Astrocyte (in vitro differentiated cells and primary cell): ENCODE results near the gene EPHB1. TPM values are rescaled to one million over a fixed set of nuclear protein-coding genes. Genes with fewer than 3 reads are reported as not detected.

Experiments
- DNase-seq: peaks from one replicate; pipeline ENCODE4 v3.0.0-alpha.2; 2010; ENCODE audit warnings: low read depth
- FAIRE-seq: peaks from 2 replicates; lab custom pipeline; 2011; peaks lifted over from hg19 to GRCh38; lab: Jason Lieb, UNC
- H2AFZ ChIP-seq: 2 replicates; pipeline ENCODE4 v1.6.0; 2012; ENCODE audit warnings: low read depth, low read length, inconsistent platforms
- H3K27ac ChIP-seq: 2 replicates; pipeline ENCODE4 v1.5.1; 2011; ENCODE audit warnings: low read depth, low read length, inconsistent platforms
- H3K27me3 ChIP-seq: 2 replicates; pipeline ENCODE4 v1.6.0; 2011; ENCODE audit warnings: low read length, inconsistent platforms; ENCODE audit not compliant: insufficient read depth
- H3K36me3 ChIP-seq: 2 replicates; pipeline ENCODE4 v1.5.1; 2011; ENCODE audit warnings: low read length, inconsistent platforms; ENCODE audit not compliant: insufficient read depth
- H3K4me1 ChIP-seq: 2 replicates; pipeline ENCODE4 v1.5.1; 2011; ENCODE audit warnings: low read length, inconsistent platforms; ENCODE audit not compliant: insufficient read depth
- H3K4me2 ChIP-seq: 2 replicates; pipeline ENCODE4 v1.6.0; 2012; ENCODE audit warnings: low read length, inconsistent platforms
- H3K4me3 ChIP-seq: 2 replicates; pipeline ENCODE4 v1.5.1; 2011; ENCODE audit warnings: low read depth, mild to moderate bottlenecking, low read length, inconsistent platforms; ENCODE audit not compliant: insufficient read depth
- H3K79me2 ChIP-seq: 2 replicates; pipeline ENCODE4 v1.6.0; 2012; ENCODE audit warnings: mild to moderate bottlenecking, low read length, inconsistent platforms; ENCODE audit not compliant: insufficient read depth
- H3K9ac ChIP-seq: 2 replicates; pipeline ENCODE4 v1.6.0; 2012; ENCODE audit warnings: mild to moderate bottlenecking, low read length, inconsistent platforms
- H3K9me3 ChIP-seq: 2 replicates; pipeline ENCODE4 v1.5.1; 2012; ENCODE audit warnings: low read depth, mild to moderate bottlenecking, low read length, inconsistent platforms; ENCODE audit not compliant: insufficient read depth
- H4K20me1 ChIP-seq: 2 replicates; pipeline ENCODE4 v1.6.0; 2012; ENCODE audit warnings: low read length, inconsistent platforms; ENCODE audit not compliant: insufficient read depth
- H3K27ac Mint-ChIP-seq: one replicate; pipeline ENCODE4 v1.8.0; 2021; ENCODE audit warnings: mild to moderate bottlenecking, mixed read lengths; ENCODE audit not compliant: unreplicated experiment
- H3K27me3 Mint-ChIP-seq: one replicate; pipeline ENCODE4 v1.8.0; 2021; ENCODE audit warnings: low read depth, mixed read lengths; ENCODE audit not compliant: unreplicated experiment
- H3K36me3 Mint-ChIP-seq: one replicate; pipeline ENCODE4 v1.8.0; 2021; ENCODE audit warnings: low read depth, mixed read lengths; ENCODE audit not compliant: unreplicated experiment
- H3K4me1 Mint-ChIP-seq: one replicate; pipeline ENCODE4 v1.8.0; 2021; ENCODE audit warnings: low read depth, mixed read lengths; ENCODE audit not compliant: unreplicated experiment
- H3K4me3 Mint-ChIP-seq: one replicate; pipeline ENCODE4 v1.8.0; 2021; ENCODE audit warnings: mild to moderate bottlenecking, moderate library complexity, mixed read lengths; ENCODE audit not compliant: unreplicated experiment
- H3K9me3 Mint-ChIP-seq: one replicate; pipeline ENCODE4 v1.8.0; 2021; ENCODE audit warnings: mild to moderate bottlenecking, mixed read lengths; ENCODE audit not compliant: unreplicated experiment
- EZH2 ChIP-seq: IDR thresholded peaks from 2 replicates; pipeline ENCODE4 v1.6.1; 2012; ENCODE audit warnings: mild to moderate bottlenecking, low read length, inconsistent platforms; ENCODE audit not compliant: insufficient read depth
- total RNA-seq: library from RNA; stranded (reverse); gene quantifications from 2 replicates; pipeline ENCODE4 v1.2.1, GENCODE V29; 2021
- TF ChIP-seq, protein P1 (sequence below): IDR thresholded peaks from 2 replicates; pipeline ENCODE4 v1.5.1; 2011; ENCODE audit warnings: low read depth, mild to moderate bottlenecking, inconsistent platforms, low read length, moderate library complexity; ENCODE audit not compliant: insufficient read depth

Gene EPHB1
- total RNA-seq, 1 donor from 2014 or later = 4.1 TPM

DNA sequence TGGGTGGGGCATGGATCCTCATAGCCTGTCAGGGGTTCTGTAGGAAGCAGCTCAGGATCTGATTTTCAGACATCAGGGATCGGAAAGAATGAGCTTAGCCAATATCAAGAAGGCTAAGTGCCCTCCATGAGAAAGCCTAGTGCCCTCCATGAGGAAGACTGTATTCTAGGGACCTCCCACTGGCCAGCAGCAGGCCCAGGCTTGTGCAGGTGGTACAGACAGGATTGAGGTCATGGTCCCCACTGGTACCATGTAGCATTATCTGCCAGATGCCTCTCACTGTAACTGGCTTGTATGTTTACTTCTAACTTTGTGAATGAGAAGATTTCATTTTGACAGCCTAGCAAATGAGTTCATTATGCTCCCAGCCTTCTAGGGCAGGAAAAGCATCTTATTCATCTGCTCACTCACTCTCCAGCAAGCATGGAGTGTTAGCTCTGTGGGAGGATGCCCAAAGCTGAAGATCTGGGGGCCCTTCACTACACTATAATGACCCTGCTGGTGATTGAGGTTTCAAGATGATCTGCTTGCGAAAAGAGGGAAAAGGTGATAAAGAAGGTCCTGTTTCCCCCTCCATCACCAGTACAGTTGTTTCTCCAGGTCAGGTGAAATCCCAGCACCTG lies 7.5 kb downstream of the EPHB1 start:
- Histone ChIP-seq H3K79me2 (no peaks in the 10 kb centered on the region), H3K9ac (no peak overlapping the region), H3K4me3 (no peak overlapping the region), H4K20me1 (no peaks in the 10 kb centered on the region), H3K9me3 (no peaks in the 10 kb centered on the region), H3K4me2 (no peak overlapping the region), H3K36me3 (no peaks in the 10 kb centered on the region), H3K27me3 (peaks cover 9% of the 10 kb centered on the region), H3K27ac (no peak overlapping the region), H3K4me1 (peaks cover 3% of the 10 kb centered on the region), H2AFZ (no peak overlapping the region)
- peaks cover 2% of the 10 kb centered on the region for H3K36me3 Mint-ChIP-seq
- H3K27me3 Mint-ChIP-seq = peaks cover 47% of the 10 kb centered on the region
- no peak for DNase-seq
- no peak overlapping the region for H3K4me3 Mint-ChIP-seq
- no peaks in the 10 kb centered on the region for H3K9me3 Mint-ChIP-seq
- TF ChIP-seq, protein P1, sequence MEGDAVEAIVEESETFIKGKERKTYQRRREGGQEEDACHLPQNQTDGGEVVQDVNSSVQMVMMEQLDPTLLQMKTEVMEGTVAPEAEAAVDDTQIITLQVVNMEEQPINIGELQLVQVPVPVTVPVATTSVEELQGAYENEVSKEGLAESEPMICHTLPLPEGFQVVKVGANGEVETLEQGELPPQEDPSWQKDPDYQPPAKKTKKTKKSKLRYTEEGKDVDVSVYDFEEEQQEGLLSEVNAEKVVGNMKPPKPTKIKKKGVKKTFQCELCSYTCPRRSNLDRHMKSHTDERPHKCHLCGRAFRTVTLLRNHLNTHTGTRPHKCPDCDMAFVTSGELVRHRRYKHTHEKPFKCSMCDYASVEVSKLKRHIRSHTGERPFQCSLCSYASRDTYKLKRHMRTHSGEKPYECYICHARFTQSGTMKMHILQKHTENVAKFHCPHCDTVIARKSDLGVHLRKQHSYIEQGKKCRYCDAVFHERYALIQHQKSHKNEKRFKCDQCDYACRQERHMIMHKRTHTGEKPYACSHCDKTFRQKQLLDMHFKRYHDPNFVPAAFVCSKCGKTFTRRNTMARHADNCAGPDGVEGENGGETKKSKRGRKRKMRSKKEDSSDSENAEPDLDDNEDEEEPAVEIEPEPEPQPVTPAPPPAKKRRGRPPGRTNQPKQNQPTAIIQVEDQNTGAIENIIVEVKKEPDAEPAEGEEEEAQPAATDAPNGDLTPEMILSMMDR = no peak
- TF ChIP-seq EZH2 = no peak
- no peak overlapping the region for H3K27ac Mint-ChIP-seq
- no peaks in the 10 kb centered on the region for H3K4me1 Mint-ChIP-seq
- no peak for FAIRE-seq

- Histone ChIP-seq H3K4me3 (no peak overlapping the region), H3K4me1 (no peaks in the 10 kb centered on the region), H3K79me2 (no peaks in the 10 kb centered on the region), H3K27me3 (peaks cover 6% of the 10 kb centered on the region), H3K4me2 (no peak overlapping the region), H3K27ac (no peak overlapping the region), H3K9ac (no peak overlapping the region), H3K9me3 (no peaks in the 10 kb centered on the region), H4K20me1 (no peaks in the 10 kb centered on the region), H2AFZ (no peak overlapping the region), H3K36me3 (no peaks in the 10 kb centered on the region)
- DNase-seq = no peak
- Mint-ChIP-seq H3K27ac (no peak overlapping the region), H3K36me3 (peaks cover 2% of the 10 kb centered on the region), H3K27me3 (peaks cover 42% of the 10 kb centered on the region), H3K4me1 (no peaks in the 10 kb centered on the region), H3K9me3 (no peaks in the 10 kb centered on the region), H3K4me3 (no peak overlapping the region)
- TF ChIP-seq, protein P1 = no peak
- no peak for TF ChIP-seq EZH2
- no peak for FAIRE-seq
Observed at GRCh38 chr3:134803051-134803505, 8.0 kb downstream of the EPHB1 start.

- H3K4me1 Mint-ChIP-seq = no peaks in the 10 kb centered on the region
- H3K9me3 Mint-ChIP-seq = no peaks in the 10 kb centered on the region
- H3K4me2 ChIP-seq = no peak overlapping the region
- no peaks in the 10 kb centered on the region for H3K9me3 ChIP-seq
- H3K9ac ChIP-seq = no peak overlapping the region
- H3K79me2 ChIP-seq = no peaks in the 10 kb centered on the region
- no peaks in the 10 kb centered on the region for H4K20me1 ChIP-seq
- no peaks in the 10 kb centered on the region for H3K4me1 ChIP-seq
- H2AFZ ChIP-seq = no peak overlapping the region
- no peak overlapping the region for H3K27ac Mint-ChIP-seq
- TF ChIP-seq, protein P1 = no peak
- no peak for TF ChIP-seq EZH2
- no peak overlapping the region for H3K27ac ChIP-seq
- H3K36me3 ChIP-seq = no peaks in the 10 kb centered on the region
- peaks cover 39% of the 10 kb centered on the region for H3K27me3 Mint-ChIP-seq
- H3K27me3 ChIP-seq = peaks cover 2% of the 10 kb centered on the region
- FAIRE-seq (no peak), DNase-seq (no peak)
- no peak overlapping the region for H3K4me3 ChIP-seq
- peaks cover 2% of the 10 kb centered on the region for H3K36me3 Mint-ChIP-seq
- no peak overlapping the region for H3K4me3 Mint-ChIP-seq
Observed at GRCh38 chr3:134803652-134804051, 8.6 kb downstream of the EPHB1 start.
